Tibial nerve (tissue), 4 donors: Measurements from ENCODE around the gene CPZ. TPM values are rescaled to one million over a fixed set of nuclear protein-coding genes. Genes with fewer than 3 reads are reported as not detected.

Experiments
- DNase-seq, 2 donors: peaks; one replicate each; pipeline ENCODE4 v3.0.0-alpha.2; 2019; ENCODE audit warnings: low spot score in 2 of 2
- H3K27ac ChIP-seq, 4 donors: fragments of 200-600 bp; sonication (generic) in 3 of 4; one replicate each; pipeline ENCODE4 v1.5.1; 2017 to 2019; ENCODE audit warnings: mild to moderate bottlenecking in 1 of 4
- H3K27me3 ChIP-seq, 2 donors: fragments of 200-600 bp; sonication (generic) in 1 of 2; one replicate each; pipeline versions ENCODE4 v1.5.1 to v1.6.0; 2017 to 2019
- H3K36me3 ChIP-seq, 3 donors: fragments of 200-600 bp; sonication (generic); one replicate each; pipeline ENCODE4 v1.5.1; 2018 to 2019
- H3K4me1 ChIP-seq, 4 donors: fragments of 200-600 bp; sonication (generic) in 3 of 4; one replicate each; pipeline ENCODE4 v1.5.1; 2017 to 2019
- H3K4me3 ChIP-seq, 4 donors: fragments of 200-600 bp; sonication (generic) in 3 of 4; one replicate each; pipeline ENCODE4 v1.5.1; 2017 to 2019; ENCODE audit warnings: mild to moderate bottlenecking in 1 of 4, moderate library complexity in 1 of 4
- H3K9me3 ChIP-seq, 4 donors: fragments of 200-600 bp; sonication (generic) in 3 of 4; one replicate each; pipeline ENCODE4 v1.5.1; 2017 to 2019
- CTCF ChIP-seq, 5 experiments: fragments of 200-600 bp in 3 of 5; fragments of 450-650 bp in 2 of 5; sonication (generic) in 3 of 5; IDR thresholded peaks; one replicate each; pipeline ENCODE4 v1.5.1; 2016 to 2019; ENCODE audit warnings: antibody characterized with exemption in 5 of 5, mild to moderate bottlenecking in 3 of 5, moderate library complexity in 2 of 5
- EP300 ChIP-seq, 2 donors: sonication (generic); formaldehyde crosslinking; IDR thresholded peaks; one replicate each; pipeline ENCODE4 v1.6.1; 2017; ENCODE audit warnings: antibody characterized with exemption in 2 of 2, mild to moderate bottlenecking in 1 of 2
- POLR2A ChIP-seq, 2 donors: fragments of 450-650 bp; IDR thresholded peaks; one replicate each; pipeline ENCODE4 v1.6.1; 2017; ENCODE audit warnings: antibody characterized with exemption in 2 of 2, mild to moderate bottlenecking in 2 of 2, moderate library complexity in 2 of 2
- WGBS, 2 donors: methylation state at CpG; one replicate each; pipeline ENCODE4 v1.1.5; 2018; 5-methylcytosine and 5-hydroxymethylcytosine counted together
- total RNA-seq, 4 donors: library from RNA; depleted of rRNA; stranded (reverse); fragments of >200 nt; gene quantifications; one replicate each; pipeline ENCODE4 v1.1.0, GENCODE V29; 2016

Gene CPZ
- total RNA-seq, 4 donors from 2014 or later = 1.6 to 11.7 (median 2.5) TPM

GRCh38 chr4:8557151-8558076 is 35.2 kb upstream of the CPZ start:
- H3K9me3 ChIP-seq = no peaks in the 10 kb centered on the region
- H3K27ac ChIP-seq = no peak overlapping the region
- no peak overlapping the region for H3K4me3 ChIP-seq
- DNase-seq = no peak
- H3K36me3 ChIP-seq = no peaks in the 10 kb centered on the region
- 80% methylated on average over 21 of the region's 21 CpGs for WGBS, 2 donors
- no peaks in the 10 kb centered on the region for H3K4me1 ChIP-seq
- no peak for TF ChIP-seq CTCF (IDR thresholded peaks at IDR 0.05)
- no peak for TF ChIP-seq POLR2A (IDR thresholded peaks at IDR 0.05)
- TF ChIP-seq EP300 (IDR thresholded peaks at IDR 0.05) = no peak
- no peaks in the 10 kb centered on the region for H3K27me3 ChIP-seq

DNA sequence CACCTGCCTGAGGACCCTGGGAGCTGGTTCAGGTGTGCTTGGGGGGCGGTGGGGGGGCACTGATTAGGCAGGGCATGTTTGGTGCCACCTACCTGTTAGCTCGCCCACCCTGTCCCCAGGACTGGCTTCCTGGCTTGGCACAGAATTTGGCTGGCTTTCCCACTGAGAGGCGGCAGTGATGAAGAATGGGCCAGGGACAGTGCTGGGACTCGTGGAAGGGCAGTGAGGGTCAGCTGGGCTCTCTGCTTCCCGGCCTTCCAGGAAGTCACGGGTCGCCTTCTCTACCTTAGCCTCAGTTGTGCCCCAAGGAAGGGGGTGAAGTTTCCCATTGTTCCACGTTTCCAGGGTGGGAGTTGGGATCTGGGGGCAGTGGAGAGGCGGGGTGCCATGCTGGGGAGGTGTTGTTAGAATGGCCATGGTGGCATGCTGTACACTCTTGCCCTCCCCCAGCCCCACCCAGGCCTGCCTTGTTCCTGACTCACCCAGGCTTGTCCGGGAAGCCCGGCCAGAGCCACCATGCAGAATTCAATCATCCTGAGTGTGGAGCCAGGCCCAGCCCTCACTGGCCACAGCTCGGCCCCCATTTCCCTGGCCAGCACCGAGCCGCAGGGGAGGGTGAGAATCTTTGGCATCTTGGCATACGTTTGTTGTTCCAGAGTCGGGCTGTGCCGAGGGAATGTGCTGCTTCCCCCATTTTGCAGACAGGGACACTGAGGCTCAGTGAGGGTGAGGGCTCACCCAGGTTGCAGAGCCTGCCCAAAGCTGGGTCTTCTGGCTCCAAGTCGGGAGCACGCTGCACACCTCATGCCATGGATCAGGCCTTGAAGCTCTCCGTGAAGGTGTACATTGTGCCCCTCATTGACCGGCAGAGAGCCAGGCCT is 34.2 kb upstream of the CPZ start:
- DNase-seq = no peak
- no peaks in the 10 kb centered on the region for H3K9me3 ChIP-seq
- H3K4me3 ChIP-seq = no peak overlapping the region
- H3K36me3 ChIP-seq = no peaks in the 10 kb centered on the region
- no peaks in the 10 kb centered on the region for H3K27me3 ChIP-seq
- 83 to 86% methylated on average over 20 to 21 of the region's 21 CpGs for WGBS, 2 donors
- H3K4me1 ChIP-seq = no peaks in the 10 kb centered on the region
- no peak overlapping the region for H3K27ac ChIP-seq
- TF ChIP-seq CTCF (IDR thresholded peaks at IDR 0.05) (no peak), POLR2A (IDR thresholded peaks at IDR 0.05) (no peak), EP300 (IDR thresholded peaks at IDR 0.05) (no peak)

GRCh38 chr4:8559011-8559410 is 33.6 kb upstream of the CPZ start:
- WGBS, 2 donors = 89 to 95% methylated on average over 11 of the region's 11 CpGs
- no peaks in the 10 kb centered on the region for H3K4me1 ChIP-seq
- no peaks in the 10 kb centered on the region for H3K27me3 ChIP-seq
- no peaks in the 10 kb centered on the region for H3K36me3 ChIP-seq
- no peak overlapping the region for H3K4me3 ChIP-seq
- H3K27ac ChIP-seq = no peak overlapping the region
- H3K9me3 ChIP-seq = no peaks in the 10 kb centered on the region
- no peak for DNase-seq
- no peak for TF ChIP-seq POLR2A (IDR thresholded peaks at IDR 0.05)
- no peak for TF ChIP-seq CTCF (IDR thresholded peaks at IDR 0.05)
- TF ChIP-seq EP300 (IDR thresholded peaks at IDR 0.05) = no peak

DNA sequence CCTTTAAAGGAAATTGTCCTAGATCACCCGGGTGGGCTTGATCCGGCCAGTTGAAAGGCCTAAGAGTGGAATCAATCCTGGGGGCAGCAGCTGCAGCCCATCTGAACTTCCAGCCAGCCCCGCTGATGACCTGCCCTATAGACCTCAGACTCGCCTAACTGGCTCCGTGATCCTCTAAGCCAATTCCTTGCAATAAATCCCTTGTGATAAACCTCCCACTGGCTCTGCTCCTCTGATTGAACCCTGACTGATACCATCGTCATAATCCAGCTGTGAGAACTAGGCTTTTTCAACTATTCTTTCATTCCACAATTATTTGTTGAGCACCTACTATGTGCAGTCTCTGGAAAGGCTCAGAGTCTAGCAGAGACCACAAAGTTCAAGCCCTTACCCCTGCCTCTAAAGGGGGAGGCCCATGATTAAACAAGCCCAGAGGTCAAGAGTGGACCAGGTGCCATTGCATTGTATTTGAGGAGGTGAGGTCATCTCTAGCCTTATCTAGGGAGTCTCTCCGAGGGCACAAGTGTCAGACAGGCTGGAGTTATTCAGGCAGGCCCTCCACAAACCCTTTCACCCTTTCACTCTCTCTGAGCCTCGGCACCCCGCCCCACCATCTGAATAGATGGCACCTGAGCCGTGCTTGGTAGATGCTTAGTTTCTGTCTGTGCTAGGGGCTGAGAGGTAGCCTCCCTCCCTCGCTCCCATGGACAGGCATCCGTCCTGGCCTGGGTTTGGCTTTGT is 32.9 kb upstream of the CPZ start:
- Histone ChIP-seq H3K27me3 (no peaks in the 10 kb centered on the region), H3K4me1 (no peaks in the 10 kb centered on the region), H3K36me3 (no peaks in the 10 kb centered on the region), H3K4me3 (no peak overlapping the region), H3K9me3 (no peaks in the 10 kb centered on the region), H3K27ac (no peak overlapping the region)
- WGBS, 2 donors = 71 to 72% methylated on average over 11 to 12 of the region's 12 CpGs
- DNase-seq = no peak
- TF ChIP-seq CTCF (IDR thresholded peaks at IDR 0.05) (no peak), POLR2A (IDR thresholded peaks at IDR 0.05) (no peak), EP300 (IDR thresholded peaks at IDR 0.05) (no peak)
